Colonic mucosa (tissue), 4 donors: ENCODE measurements around the gene ZNF217. TPM values are rescaled to one million over a fixed set of nuclear protein-coding genes. Genes with fewer than 3 reads are reported as not detected.
"Not testable (repeated sequence)": the region's sequence is repeated elsewhere in the genome, so short reads cannot be mapped to it uniquely, and the experiment has no call there.

Source experiments
- DNase-seq: peaks from one replicate; pipeline ENCODE4 v3.0.0-alpha.2; 2020
- H3K27ac ChIP-seq: fragments of 200-600 bp; one replicate; pipeline ENCODE4 v1.8.0; 2021
- H3K27me3 ChIP-seq: fragments of 200-600 bp; one replicate; pipeline ENCODE4 v1.8.0; 2021
- H3K36me3 ChIP-seq: fragments of 200-600 bp; one replicate; pipeline ENCODE4 v1.8.0; 2021
- H3K4me1 ChIP-seq: fragments of 200-600 bp; one replicate; pipeline ENCODE4 v1.8.0; 2021; ENCODE audit warnings: mild to moderate bottlenecking
- H3K4me3 ChIP-seq: fragments of 200-600 bp; one replicate; pipeline ENCODE4 v1.8.0; 2021
- H3K9ac ChIP-seq, 2 donors: one replicate each; pipeline ENCODE4 v1.7.0; 2013; ENCODE audit warnings: control low read depth in 2 of 2, low read depth in 2 of 2, low read length in 2 of 2
- H3K9me3 ChIP-seq: fragments of 200-600 bp; one replicate; pipeline ENCODE4 v1.8.0; 2021
- intact Hi-C: fragments of 100-400 bp; cut with DNase I; formaldehyde crosslinking; loops from one replicate; pipeline ENCODE4 v1.14.1; 2022
- total RNA-seq, 2 donors: library from RNA; stranded (reverse); fragmentation: NEBNext Ultra II Directional in 1 of 2; extraction: Animal tissue kit (Norgen Biotek cat#: 25700) in 1 of 2; gene quantifications; one replicate each; pipeline ENCODE4 v1.2.1, GENCODE V29; 2021
- TF ChIP-seq, protein P1 (sequence below): fragments of 200-600 bp; IDR thresholded peaks from one replicate; pipeline ENCODE4 v1.8.0; 2022; ENCODE audit warnings: antibody characterized with exemption, mild to moderate bottlenecking
- donor health status: healthy.
- donor health status: DM: no; HTN: no; CAD: no.
- donor health status: DM: no; HTN: no; CAD: no.

The ZNF217 gene
- total RNA-seq, 2 donors from 2014 or later, result 45.7 to 73.0 TPM

DNA sequence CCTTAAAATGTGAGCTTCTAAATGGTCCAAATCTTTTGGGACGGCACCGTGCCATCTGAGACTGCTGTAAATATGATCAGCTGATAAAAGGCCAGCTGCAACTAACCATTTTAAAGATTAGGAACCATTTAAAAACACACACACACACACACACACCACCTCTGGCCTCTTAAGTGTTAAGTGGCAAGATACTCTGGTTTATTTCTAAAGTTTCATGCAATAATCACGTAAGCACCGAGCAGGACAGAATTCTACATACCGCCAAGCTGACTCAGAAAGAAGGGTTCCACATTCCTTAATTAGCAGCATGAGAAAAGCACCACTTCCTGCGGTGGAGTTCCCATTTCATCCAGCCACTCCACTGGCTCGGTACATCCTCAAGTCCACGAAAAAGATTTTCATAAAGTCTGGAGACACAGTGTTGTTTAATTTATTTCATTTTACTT is 17.8 kb upstream of the ZNF217 start:
- no peaks in the 10 kb centered on the region for H3K4me1 ChIP-seq
- H3K9ac ChIP-seq, result no peak overlapping the region
- no peaks in the 10 kb centered on the region for H3K9me3 ChIP-seq
- H3K27me3 ChIP-seq, result no peaks in the 10 kb centered on the region
- TF ChIP-seq, protein P1, sequence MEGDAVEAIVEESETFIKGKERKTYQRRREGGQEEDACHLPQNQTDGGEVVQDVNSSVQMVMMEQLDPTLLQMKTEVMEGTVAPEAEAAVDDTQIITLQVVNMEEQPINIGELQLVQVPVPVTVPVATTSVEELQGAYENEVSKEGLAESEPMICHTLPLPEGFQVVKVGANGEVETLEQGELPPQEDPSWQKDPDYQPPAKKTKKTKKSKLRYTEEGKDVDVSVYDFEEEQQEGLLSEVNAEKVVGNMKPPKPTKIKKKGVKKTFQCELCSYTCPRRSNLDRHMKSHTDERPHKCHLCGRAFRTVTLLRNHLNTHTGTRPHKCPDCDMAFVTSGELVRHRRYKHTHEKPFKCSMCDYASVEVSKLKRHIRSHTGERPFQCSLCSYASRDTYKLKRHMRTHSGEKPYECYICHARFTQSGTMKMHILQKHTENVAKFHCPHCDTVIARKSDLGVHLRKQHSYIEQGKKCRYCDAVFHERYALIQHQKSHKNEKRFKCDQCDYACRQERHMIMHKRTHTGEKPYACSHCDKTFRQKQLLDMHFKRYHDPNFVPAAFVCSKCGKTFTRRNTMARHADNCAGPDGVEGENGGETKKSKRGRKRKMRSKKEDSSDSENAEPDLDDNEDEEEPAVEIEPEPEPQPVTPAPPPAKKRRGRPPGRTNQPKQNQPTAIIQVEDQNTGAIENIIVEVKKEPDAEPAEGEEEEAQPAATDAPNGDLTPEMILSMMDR, result no peak
- DNase-seq, result no peak
- H3K4me3 ChIP-seq, result no peak overlapping the region
- no peaks in the 10 kb centered on the region for H3K36me3 ChIP-seq
- intact Hi-C loops, result no loop called here
- no peak overlapping the region for H3K27ac ChIP-seq

DNA sequence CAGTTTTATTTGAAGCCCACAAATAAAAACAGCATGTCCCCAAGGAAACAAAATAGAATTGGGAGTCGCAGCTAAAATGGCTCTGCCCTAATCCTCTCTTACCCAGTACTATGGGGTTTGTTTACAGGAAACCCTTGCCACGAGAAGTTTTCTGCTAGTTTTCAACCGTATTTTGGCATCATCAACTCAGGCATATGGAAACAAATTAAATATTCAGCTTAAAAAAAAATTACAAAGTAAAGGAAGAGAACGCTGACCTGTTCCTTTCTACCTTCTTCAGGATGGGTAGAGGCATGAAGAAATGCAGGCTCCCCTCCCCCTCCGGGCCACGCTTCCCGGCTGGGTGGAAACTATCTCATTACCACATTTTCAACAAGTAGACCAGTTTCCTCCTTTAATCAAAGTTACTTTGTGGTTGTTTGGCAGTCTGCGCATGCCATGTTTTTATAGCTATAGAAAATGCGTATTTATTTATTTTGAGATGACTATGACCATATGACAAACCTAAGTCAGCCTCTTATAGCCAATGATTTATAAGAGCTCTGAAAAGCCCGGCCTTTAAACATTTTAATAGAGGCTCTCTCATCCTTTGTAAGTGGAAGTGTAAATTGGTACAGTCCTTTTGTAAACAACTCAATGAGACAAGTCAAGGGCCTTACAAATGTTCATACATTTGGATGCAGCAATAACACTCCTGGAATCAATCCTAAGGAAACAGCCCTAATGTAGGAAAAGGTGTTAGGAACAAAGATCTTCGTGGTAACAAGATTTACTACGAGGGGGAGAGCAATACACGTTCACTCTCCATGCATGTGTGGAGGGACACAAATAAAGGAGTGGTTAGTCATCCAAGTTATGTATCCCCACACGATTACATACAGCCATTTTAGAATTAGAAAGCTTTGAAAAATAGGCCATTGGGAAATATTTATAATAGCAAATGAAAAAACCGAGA is 16.1 kb upstream of the ZNF217 start:
- no peaks in the 10 kb centered on the region for H3K9me3 ChIP-seq
- peak overlapping the region; percentile 55 for H3K27ac ChIP-seq
- intact Hi-C loops, result no loop called here
- H3K4me3 ChIP-seq, result no peak overlapping the region
- TF ChIP-seq, protein P1, result no peak
- no peaks in the 10 kb centered on the region for H3K27me3 ChIP-seq
- no peaks in the 10 kb centered on the region for H3K4me1 ChIP-seq
- DNase-seq, result peak; percentile 74
- no peaks in the 10 kb centered on the region for H3K36me3 ChIP-seq
- H3K9ac ChIP-seq, result peak overlapping the region in 1 of 2 donors; percentile 57

DNA sequence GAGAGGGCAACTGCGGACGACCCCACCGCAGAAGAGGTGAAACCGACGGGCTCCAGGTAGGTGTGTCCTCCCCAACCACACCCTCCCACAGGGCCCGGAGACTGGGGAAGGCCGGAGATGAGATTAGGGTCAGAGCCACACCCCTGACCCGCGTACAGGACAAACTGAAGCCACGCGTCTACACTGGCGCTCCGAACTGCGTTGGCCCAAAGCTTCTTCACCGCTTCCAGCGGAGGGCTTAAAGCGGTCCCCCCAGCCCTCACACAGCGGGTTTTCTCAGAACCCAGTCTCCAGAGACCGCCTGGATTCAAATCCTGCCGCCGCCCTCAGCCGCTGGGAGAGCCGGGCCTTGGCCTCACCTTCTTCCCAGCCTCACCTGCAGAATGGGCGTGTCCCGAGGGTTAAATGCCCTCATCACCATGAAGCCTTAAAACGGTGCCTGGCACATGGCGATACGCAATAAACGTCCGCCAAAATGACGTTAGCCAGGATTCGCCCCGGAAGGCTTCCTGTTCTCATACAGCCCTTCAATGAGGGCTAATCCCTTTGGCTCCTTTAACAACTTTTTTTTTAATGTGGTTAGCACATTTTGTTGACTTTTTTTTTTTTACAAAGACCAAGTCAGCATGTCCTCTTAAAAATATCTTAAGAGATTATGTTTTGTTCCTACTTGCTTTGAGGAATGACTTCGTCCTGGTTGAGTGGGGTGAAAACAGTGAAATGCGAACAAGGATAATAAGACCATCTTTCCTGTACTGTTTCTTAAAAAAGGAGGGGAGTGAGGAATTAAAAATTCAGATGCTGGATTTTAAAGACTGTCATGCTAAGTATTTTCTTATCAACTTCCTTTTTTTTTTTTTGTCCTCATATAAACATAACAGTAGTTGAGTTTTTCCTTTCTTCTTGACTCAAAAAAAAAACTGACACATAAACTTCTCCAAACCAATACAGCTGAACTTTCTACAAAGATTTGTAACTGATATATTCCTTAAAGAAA is 15.1 kb upstream of the ZNF217 start:
- Histone ChIP-seq H3K9me3 (no peaks in the 10 kb centered on the region), H3K27ac (peak overlapping the region; percentile 55), H3K4me3 (no peak overlapping the region), H3K27me3 (no peaks in the 10 kb centered on the region), H3K9ac (no peak overlapping the region), H3K4me1 (no peaks in the 10 kb centered on the region), H3K36me3 (no peaks in the 10 kb centered on the region)
- intact Hi-C loops, result no loop called here
- TF ChIP-seq, protein P1, result no peak
- peak; percentile 57 for DNase-seq

DNA sequence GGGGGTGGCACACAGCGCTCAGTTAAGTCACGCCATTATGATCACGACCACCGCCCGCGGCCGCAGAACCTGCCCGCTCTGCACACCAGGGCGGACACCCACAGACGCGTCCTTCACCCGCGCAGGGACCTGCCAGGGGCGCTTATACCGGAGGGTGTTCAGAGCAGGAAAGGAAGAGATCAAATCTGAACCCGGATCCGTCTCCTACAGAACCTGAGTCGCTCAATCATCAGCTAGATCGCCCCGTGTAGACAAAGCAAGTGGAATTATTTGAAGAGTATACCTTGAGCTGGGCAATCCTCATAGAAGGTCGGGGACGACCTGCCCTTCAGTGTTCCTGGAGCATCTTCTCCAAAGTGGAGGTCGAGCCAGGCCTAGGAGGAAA is 14.4 kb upstream of the ZNF217 start:
- intact Hi-C loops, result no loop called here
- Histone ChIP-seq H3K36me3 (no peaks in the 10 kb centered on the region), H3K9me3 (no peaks in the 10 kb centered on the region), H3K9ac (no peak overlapping the region), H3K27ac (no peak overlapping the region), H3K27me3 (no peaks in the 10 kb centered on the region), H3K4me1 (no peaks in the 10 kb centered on the region), H3K4me3 (no peak overlapping the region)
- TF ChIP-seq, protein P1, result no peak
- no peak for DNase-seq

DNA sequence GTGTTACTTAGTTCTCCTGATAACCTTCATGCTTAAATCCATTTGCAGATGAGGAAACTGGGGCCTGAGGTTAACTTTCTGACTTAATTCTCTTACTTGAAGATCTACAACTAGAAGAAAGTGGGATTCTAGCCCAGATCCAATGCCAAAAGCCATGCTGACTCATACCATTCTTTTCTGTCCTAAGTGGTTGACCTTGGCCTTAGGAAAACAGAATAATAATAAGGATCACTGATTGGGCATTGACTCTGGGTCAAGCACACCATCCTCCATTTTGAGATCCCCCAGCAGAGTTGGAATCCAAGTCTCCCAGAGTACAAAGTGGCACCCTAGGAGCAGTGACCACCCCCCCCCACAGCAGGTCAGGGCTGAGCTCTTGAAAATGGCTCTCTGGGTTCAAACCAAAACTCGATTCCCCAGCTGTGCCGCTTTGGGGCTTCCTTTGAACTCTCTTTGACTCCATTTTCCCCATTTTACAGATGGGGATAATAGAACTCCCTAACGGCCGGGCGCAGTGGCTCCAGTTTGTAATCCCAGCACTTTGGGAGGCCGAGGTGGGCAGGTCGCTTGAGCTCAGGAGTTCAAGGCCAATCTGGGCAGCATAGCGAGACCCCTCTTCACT is 12.8 kb upstream of the ZNF217 start:
- intact Hi-C loops, result no loop called here
- H3K36me3 ChIP-seq, result no peaks in the 10 kb centered on the region
- H3K4me1 ChIP-seq, result no peaks in the 10 kb centered on the region
- no peaks in the 10 kb centered on the region for H3K27me3 ChIP-seq
- DNase-seq, result no peak
- no peak overlapping the region for H3K4me3 ChIP-seq
- no peak overlapping the region for H3K27ac ChIP-seq
- H3K9me3 ChIP-seq, result no peaks in the 10 kb centered on the region
- TF ChIP-seq, protein P1, result no peak
- no peak overlapping the region for H3K9ac ChIP-seq

DNA sequence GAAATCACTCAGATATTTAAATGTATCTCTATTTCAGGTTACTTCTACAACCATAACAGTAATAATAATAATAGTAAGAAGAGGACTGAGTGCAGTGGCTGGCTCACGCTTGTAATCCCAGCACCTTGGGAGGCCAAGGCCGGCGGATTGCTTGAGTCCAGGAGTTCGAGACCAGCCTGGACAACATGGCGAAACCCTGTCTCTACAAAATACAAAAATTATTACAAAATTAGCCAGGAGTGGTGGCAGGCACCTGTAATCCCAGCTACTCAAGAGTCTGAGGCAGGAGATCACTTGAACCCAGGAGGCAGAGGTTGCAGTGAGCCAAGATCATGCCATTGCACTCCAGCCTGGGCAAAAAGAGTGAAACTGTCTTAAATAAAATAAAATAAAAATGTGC is 11.8 kb upstream of the ZNF217 start:
- intact Hi-C loops, DNase-seq, H3K4me3 ChIP-seq, H3K9ac ChIP-seq, H3K27me3 ChIP-seq, H3K4me1 ChIP-seq, H3K36me3 ChIP-seq, H3K27ac ChIP-seq, H3K9me3 ChIP-seq: not testable (repeated sequence)

DNA sequence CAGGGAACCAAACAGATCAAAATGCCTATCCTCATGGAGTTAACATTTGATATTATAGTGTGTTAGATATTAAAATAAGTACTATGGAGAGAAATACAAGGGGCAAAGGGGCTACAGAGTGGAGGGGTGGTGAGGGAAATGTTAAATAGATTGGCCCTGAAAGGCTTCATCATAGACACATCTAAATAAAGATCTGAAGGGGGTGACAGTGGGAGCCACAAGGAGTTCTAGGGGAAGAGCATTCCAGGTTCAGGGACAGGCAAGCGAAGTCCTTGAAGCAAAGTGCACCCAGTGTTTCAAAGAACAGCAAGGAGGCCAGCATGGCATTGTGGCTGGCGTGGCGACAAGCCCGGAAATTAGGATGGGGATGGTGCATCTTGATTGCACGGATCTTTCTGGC is 11.2 kb upstream of the ZNF217 start:
- intact Hi-C loops, H3K36me3 ChIP-seq: not testable (repeated sequence)

More for the DNA sequence above, 11.2 kb upstream of the ZNF217 start:
- H3K9me3 ChIP-seq, H3K27ac ChIP-seq, H3K4me3 ChIP-seq, H3K4me1 ChIP-seq, H3K27me3 ChIP-seq, DNase-seq, H3K9ac ChIP-seq: not testable (repeated sequence)
